ENCODE data around the gene NDUFS1.

- no peak for TF ChIP-seq CTCF (IDR thresholded peaks at IDR 0.05)
- TF ChIP-seq POLR2A (IDR thresholded peaks at IDR 0.05), result no peak
Observed at GRCh38 chr2:206143451-206143850, 15.8 kb downstream of the NDUFS1 start.

Data from right lobe of liver (tissue), 4 donors.